ENCODE measurements around the gene HSP90B1.

Gene HSP90B1

GRCh38 chr12:103930034-103930786 lies at the start of gene HSP90B1:
Gene HSP90B1, plus strand, starts transcription at chr12:103930410. Its CDS starts 106 bp downstream, at chr12:103930516.
- TF ChIP-seq CTCF (IDR thresholded peaks at IDR 0.05; ENCODE audit: unreplicated experiment in 3 of 3), result no peak
- Mint-ChIP-seq H3K27ac (peak within 1 kb of the TSS; percentile 99 to 100 (median 100)), H3K27me3 (ENCODE audit: low read depth) (no peaks in the 10 kb centered on the region), H3K36me3 (ENCODE audit: low read depth) (peaks cover 30% of the 10 kb centered on the region), H3K4me1 (peaks cover 50% of the 10 kb centered on the region), H3K4me3 (peak within 1 kb of the TSS; percentile 85 to 93 (median 92)), H3K9me3 (no peaks in the 10 kb centered on the region)

- no peaks in the 10 kb centered on the region for H3K36me3 Mint-ChIP-seq (ENCODE audit: low read depth)
These were observed 48.9 kb upstream of the HSP90B1 start for GRCh38 chr12:103881261-103881660.

GRCh38 chr12:103882861-103883596 lies 47.2 kb upstream of the HSP90B1 start:
- TF ChIP-seq CTCF (IDR thresholded peaks at IDR 0.05; ENCODE audit: unreplicated experiment in 3 of 3), result no peak
- peaks cover 11% of the 10 kb centered on the region for H3K4me1 Mint-ChIP-seq
- H3K4me3 Mint-ChIP-seq, result no peak overlapping the region
- H3K9me3 Mint-ChIP-seq, result no peaks in the 10 kb centered on the region
- peaks cover 10% of the 10 kb centered on the region for H3K27me3 Mint-ChIP-seq (ENCODE audit: low read depth)
- H3K36me3 Mint-ChIP-seq (ENCODE audit: low read depth), result no peaks in the 10 kb centered on the region
- no peak overlapping the region for H3K27ac Mint-ChIP-seq

More at GRCh38 chr12:103881261-103881660, 48.9 kb upstream of the HSP90B1 start:
- Mint-ChIP-seq H3K27ac (peak overlapping the region; percentile 70 to 83 (median 72)), H3K27me3 (ENCODE audit: low read depth) (peaks cover 8% of the 10 kb centered on the region), H3K4me3 (no peak overlapping the region), H3K4me1 (peaks cover 11% of the 10 kb centered on the region), H3K9me3 (no peaks in the 10 kb centered on the region)
- no peak for TF ChIP-seq CTCF (IDR thresholded peaks at IDR 0.05; ENCODE audit: unreplicated experiment in 3 of 3)

- Mint-ChIP-seq H3K4me1 (peaks cover 11% of the 10 kb centered on the region), H3K27ac (no peak overlapping the region), H3K36me3 (ENCODE audit: low read depth) (no peaks in the 10 kb centered on the region), H3K27me3 (ENCODE audit: low read depth) (peaks cover 10% of the 10 kb centered on the region), H3K9me3 (no peaks in the 10 kb centered on the region), H3K4me3 (no peak overlapping the region)
- TF ChIP-seq CTCF (IDR thresholded peaks at IDR 0.05; ENCODE audit: unreplicated experiment in 3 of 3), result no peak
These were observed 46.3 kb upstream of the HSP90B1 start for GRCh38 chr12:103883908-103884307.

GRCh38 chr12:103884316-103884715 lies 45.9 kb upstream of the HSP90B1 start:
- H3K4me1 Mint-ChIP-seq, result peaks cover 11% of the 10 kb centered on the region
- H3K4me3 Mint-ChIP-seq, result no peak overlapping the region
- H3K36me3 Mint-ChIP-seq (ENCODE audit: low read depth), result no peaks in the 10 kb centered on the region
- H3K27me3 Mint-ChIP-seq (ENCODE audit: low read depth), result peaks cover 10% of the 10 kb centered on the region
- H3K9me3 Mint-ChIP-seq, result no peaks in the 10 kb centered on the region
- TF ChIP-seq CTCF (IDR thresholded peaks at IDR 0.05; ENCODE audit: unreplicated experiment in 3 of 3), result peak; percentile 38 to 45 (median 44)
- peak overlapping the region in 1 of 3 experiments; percentile 36 for H3K27ac Mint-ChIP-seq

Data from nephron (organoid).